GM12873 (cell line): ENCODE measurements around the gene BEST2.

ENCODE experiments used
- TF ChIP-seq, protein P1 (sequence below): IDR thresholded peaks from 2 replicates; pipeline ENCODE4 v1.5.1; 2012; ENCODE audit warnings: low read depth, mild to moderate bottlenecking, moderate library complexity, low read length, control low read depth; ENCODE audit not compliant: insufficient read depth; ENCODE audit errors: missing control alignments

BEST2 gene

DNA sequence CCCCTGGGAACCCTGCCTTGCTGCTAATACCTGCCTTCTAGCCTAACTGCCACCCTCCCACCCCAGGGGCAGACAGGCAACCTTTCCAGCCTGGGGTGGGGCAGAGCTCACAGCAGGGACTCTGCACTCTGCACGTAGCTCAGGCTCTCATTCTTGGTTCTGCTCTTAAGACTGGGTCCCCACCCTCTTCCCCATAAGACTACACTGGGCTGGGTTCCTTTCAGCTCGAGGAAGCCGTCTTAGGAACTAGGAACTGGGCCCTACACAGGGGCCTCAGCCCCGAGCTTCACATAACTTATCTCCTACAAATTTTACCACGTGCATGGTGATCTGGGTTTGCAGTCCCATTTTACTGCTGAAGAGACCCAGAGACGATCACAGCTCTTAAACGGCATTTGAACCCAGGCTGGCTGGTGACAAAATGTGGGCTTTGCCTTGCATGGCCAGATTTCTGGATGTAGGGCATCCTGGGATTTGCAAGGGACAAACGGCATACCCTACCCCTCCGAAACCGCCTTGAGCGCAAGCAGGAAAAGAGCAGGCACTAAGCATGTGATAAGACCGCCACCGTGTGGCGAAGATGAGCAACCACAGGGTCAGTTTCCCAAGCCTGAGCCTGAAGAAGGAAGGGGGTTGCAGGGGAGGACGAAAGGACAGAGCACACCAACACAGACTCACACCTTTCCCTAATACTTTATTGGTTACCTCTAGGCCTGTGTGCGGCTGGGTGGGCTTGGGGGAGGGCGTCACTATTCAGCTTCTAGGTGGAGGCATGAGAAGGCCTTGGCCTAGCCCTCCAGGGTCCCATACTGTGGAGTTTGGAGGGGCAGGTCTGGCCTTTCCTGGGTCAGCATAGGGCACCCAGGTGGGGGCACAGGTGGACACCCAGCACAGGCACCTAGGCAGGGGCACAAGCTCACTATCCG is 44.8 kb downstream of the BEST2 start:
- TF ChIP-seq, protein P1, sequence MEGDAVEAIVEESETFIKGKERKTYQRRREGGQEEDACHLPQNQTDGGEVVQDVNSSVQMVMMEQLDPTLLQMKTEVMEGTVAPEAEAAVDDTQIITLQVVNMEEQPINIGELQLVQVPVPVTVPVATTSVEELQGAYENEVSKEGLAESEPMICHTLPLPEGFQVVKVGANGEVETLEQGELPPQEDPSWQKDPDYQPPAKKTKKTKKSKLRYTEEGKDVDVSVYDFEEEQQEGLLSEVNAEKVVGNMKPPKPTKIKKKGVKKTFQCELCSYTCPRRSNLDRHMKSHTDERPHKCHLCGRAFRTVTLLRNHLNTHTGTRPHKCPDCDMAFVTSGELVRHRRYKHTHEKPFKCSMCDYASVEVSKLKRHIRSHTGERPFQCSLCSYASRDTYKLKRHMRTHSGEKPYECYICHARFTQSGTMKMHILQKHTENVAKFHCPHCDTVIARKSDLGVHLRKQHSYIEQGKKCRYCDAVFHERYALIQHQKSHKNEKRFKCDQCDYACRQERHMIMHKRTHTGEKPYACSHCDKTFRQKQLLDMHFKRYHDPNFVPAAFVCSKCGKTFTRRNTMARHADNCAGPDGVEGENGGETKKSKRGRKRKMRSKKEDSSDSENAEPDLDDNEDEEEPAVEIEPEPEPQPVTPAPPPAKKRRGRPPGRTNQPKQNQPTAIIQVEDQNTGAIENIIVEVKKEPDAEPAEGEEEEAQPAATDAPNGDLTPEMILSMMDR, result peak; percentile 99

DNA sequence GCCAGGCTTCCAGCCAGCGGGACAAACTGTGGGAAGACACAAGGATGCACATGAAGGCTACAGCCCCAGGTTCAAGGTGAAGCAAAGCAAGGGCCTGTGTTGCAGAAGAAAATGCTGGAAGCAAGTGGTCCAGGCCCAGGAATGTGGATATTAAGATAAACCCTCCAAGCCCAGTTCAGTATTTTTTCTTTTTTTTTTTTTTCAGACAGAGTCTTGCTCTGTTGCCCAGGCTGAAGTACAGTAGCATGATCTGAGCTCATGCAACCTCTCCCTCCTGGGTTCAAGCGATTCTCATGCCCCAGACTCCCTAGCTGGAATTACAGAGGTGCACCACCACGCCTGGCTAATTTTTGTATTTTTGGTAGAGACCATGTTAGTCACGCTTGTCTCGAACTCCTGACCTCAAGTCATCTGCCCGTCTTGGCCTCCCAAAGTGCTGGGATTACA is 45.6 kb downstream of the BEST2 start:
- TF ChIP-seq, protein P1, result no peak

DNA sequence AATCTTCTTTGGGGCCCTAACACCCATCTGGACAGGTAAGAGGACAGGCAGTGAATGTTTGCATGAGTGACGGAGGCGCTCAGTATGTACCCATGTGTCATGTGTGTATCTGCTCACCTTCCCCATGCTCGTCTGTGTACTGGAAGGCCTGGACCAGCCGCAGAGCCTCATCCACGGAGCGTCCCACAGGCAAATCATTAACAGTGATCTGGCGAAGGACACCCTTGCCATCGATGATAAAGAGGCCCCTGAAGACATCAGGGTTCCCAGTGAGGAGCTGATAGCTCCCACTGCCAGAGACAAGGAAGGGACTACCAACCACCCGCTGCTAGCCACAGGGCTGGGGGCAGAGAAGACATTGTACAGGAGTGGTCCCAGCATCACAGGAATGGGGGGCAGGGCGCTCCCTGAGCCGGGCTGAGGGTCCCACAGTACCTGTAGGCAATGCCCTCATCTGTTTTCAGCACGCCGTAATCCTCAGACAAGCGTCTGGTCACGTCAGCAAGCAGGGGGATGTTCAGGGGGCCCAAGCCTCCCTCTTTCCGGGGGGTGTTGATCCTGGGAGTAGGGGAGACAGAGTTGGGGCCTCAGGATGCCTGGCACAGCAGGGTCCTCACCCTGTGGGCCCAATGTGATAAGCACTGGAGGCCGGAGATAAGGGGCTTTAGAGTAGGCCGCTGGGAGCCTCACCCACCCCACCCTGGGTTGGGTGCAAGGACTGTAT is 48.3 kb downstream of the BEST2 start:
- TF ChIP-seq, protein P1, result no peak

DNA sequence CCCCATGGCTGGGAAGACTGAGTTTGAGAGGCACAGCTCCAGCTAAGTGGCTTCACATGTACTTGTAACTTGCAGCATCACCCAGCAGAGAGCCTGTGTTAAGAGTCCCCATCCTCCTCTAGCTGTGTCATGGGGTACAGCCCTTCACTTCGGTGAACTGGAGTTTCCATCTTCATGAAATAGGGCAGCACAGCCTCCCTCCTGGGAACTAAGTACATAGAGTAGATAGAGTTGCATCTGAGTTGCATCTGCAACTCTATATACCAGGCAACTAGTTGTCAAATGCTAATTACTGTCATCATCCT is 48.8 kb downstream of the BEST2 start:
- TF ChIP-seq, protein P1, result no peak

DNA sequence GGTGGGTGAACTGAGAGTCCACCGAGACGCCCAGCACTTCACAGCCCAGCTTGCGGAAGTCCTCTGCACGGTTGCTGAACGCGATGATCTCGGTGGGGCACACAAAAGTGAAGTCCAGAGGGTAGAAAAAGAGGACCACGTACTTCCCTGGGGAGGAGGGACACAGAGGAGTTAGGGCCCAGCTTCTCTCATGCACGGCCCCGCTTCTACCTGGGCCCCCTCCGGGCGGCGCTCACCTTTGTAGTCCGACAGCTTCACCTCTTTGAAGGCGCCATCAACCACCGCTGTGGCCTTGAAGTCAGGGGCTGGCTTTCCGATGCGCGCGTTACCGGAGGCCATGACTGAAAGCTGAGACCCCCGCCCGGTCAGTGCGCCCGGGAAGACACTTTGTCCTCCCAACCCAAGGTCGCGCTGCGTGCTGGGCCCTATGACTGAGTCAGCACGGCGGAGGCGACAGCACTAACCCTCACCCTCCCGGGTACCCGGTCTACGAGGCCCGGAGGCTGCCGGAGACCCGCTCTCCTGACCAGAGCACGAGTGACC is 49.4 kb downstream of the BEST2 start:
- TF ChIP-seq, protein P1, result no peak

DNA sequence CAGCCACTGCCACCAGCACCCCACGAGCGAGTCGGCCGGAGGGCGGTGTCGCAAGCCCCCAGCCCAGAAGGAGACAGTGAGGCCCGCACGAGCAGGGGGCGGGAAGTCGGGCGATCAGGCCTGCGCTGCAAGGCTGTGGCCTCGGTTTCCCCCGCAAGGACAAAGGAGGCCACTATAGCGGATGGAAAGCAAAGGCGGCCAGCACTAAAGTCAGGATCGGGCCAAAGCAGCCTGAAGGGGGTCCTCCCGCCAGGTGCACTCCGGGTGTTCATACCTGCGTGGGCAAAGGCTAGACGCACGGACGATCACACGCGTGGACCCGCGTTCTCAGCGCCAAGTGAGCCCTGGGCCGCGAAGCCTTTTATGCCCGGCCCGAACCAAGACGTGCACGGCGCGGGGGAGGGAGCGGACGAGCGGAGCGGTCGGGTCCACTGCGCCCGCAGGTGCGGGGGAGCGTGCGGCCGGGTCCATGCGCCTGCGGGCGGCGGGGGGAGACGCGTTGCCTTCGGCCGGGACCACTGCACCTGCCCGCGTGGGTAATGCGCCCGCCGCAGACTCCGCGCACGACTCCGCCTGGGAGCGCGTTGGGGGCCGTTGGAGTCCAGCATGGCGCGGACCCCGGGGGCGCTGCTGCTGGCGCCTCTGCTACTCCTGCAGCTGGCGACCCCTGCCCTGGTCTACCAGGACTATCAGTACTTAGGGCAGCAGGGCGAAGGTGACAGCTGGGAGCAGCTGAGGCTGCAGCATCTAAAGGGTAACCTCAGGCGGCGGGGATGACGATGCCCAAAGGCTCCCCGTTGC is 50.1 kb downstream of the BEST2 start, which contains the start of the genes PRDX2 and THSD8:
Gene PRDX2, minus strand, starts transcription at position 335 of the 801 bp plus-strand sequence. CDS start 539 bp downstream, outside the sequence.
Gene THSD8, plus strand, starts transcription at position 604 of the 801 bp plus-strand sequence. Its CDS starts 3 bp downstream, at position 607.
- TF ChIP-seq, protein P1, result no peak
